RPMI8226 (cell line): ENCODE data around the gene AMIGO3.
"Not testable (repeated sequence)": the region's sequence is repeated elsewhere in the genome, so short reads cannot be mapped to it uniquely, and the experiment has no call there.

Experiments
- DNase-seq: peaks from one replicate; pipeline ENCODE4 v3.0.0-alpha.2; 2015

The AMIGO3 gene

DNA sequence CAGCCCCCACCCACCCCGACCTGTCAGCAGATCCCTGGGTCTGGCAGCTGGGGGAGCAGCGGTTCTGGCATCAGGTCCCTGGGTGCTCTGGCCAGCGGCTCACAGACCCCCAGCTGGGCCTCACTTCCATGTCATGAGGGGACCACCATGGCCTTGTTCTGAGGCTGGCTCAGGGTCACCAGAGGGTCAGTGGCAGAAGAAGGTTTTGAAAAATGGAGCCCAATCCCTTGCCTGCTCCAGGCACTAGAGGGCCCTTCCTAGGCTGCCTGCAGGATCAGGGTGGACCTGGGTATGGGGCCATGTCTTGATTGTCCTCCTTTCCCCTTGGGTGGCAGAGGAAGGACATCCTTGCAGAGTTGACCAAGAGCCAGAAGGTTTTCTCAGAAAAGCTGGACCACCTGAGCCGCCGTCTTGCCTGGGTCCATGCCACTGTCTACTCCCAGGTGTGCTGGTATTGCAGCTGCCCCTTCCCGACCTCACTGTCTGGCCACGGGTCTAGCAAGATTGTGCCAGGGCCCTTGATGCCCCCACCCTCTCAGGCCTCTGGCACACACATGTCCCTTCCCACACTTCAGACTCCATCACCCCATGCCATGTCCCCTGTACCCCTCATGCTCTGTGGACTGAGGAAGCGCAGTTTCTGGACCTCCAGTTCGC, 12.9 kb downstream of the AMIGO3 start:
- no peak for DNase-seq

GRCh38 chr3:49705390-49705960, 14.0 kb downstream of the AMIGO3 start:
- DNase-seq, result no peak

- DNase-seq, result no peak
Observed at GRCh38 chr3:49704629-49705028, 14.9 kb downstream of the AMIGO3 start.

GRCh38 chr3:49703956-49704355, 15.5 kb downstream of the AMIGO3 start:
- no peak for DNase-seq

- DNase-seq, result peak; percentile 69
Observed at GRCh38 chr3:49703443-49703927, 16.0 kb downstream of the AMIGO3 start.

- no peak for DNase-seq
Observed at GRCh38 chr3:49702672-49703071, 16.8 kb downstream of the AMIGO3 start.

DNA sequence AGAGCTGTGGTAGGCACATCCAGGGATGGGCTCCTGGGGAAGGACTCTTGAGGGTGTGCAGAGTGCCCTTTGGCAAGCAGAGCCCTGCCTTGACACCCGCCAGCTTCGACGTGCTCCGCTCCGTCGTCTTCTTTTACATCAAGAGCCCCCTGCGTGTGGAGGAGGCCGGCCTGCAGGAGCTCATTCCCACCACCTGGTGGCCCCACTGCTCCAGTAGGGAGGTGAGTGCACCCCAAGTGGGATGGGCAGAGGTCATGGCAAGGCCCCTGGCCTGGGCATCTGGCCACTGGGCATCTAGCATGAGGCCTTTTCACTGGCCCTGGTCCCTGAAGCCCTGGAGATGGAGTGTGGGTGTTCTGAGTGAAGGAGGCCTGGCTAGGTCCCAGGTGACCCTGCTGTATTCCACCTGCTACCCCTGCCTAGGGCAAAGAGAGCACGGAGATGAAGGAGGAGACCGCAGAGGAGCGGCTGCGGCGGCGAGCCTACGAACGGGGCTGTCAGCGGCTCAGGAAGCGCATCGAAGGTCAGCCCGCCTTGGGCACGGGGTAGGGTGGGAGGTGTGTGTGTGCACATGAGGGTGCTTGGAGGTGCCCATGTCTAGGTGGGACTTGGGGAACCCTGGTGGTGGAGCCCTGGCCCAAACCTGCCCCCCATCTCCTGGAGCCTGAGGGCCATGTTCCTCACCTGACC, 18.0 kb downstream of the AMIGO3 start:
- peak; percentile 13 for DNase-seq

DNA sequence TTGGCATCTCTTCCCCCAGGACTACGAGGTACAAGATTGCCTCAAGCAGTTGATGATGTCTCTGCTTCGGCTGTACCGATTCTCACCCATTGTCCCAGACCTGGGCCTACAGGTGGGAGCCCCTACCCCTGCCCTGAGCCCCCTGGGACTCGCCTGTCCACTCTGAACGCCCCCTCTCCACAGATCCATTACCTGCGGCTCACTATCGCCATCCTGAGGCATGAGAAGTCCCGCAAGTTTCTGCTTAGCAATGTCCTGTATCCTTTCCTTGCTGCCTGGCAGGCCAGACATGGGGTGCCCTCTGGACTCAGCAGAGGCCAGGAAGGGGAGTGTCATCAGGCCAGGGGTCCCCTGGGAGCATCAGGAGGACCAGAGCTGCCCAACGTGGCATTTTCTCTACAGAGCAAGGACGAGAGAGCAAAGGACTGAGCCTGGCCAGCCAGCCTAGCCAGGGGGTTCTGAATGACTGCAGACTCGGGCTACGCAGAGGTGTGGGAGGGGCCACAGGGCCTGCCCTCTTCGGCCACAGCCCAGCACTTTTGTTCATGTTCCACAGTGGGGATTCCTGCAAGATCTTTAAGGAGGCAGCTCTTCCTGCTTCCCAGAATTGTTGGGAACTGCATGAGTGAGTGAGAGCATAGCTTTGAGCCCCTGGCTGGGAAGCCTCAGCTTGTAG, 18.9 kb downstream of the AMIGO3 start:
- DNase-seq, result no peak

DNA sequence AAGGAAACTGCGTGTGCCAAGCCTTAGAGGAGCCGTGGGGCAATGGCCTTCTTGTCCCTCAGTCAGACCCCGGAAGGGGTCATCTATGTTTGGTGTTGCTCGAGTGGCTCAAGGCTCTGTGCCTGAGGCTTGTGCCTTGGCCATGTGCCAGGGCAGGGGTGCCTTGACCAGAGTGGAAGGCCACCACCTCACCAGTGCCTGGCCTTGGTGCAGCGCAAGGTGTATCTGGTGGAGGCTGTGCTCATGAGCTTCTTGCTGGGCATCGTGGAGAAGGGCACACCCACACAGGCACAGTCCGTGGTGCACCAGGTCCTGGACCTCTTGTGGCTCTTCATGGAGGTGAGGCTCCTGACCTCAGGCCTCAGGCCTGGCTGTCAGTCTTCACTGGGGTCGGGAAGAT, 19.5 kb downstream of the AMIGO3 start:
- no peak for DNase-seq

DNA sequence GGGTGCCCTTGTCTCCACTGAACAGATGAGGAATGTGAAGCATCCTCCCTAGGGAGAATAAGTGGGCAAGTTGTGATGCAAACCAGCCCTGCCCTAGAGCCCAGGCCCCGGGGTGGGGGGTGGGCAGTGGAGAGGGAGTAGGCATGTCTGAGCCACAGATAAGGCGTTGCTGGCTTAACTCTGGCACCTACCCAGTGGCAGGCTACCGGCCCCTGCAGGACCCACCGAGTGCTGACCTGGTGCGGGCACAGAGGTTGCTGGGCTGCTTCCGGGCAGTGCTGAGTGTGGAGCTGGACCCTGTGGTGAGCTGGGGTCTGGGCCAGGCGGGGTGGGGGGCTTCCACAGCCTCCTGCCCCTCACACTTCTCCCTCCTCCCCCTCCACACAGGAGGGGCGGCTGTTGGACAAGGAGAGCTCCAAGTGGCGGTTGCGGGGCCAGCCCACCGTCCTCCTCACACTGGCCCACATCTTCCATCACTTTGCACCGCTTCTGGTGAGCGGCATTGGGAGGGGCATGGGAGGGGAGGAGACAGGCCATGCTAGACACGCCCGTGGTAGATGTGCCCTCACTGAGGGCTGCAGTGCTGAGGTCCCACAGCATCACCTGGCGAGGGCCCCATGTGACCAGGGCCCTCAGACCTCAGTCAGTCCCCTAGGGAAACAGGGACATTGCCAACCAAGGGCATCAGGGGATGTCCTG, 20.1 kb downstream of the AMIGO3 start:
- DNase-seq, result no peak

- not testable (repeated sequence) for DNase-seq
Observed at GRCh38 chr3:49695350-49696015, 24.0 kb downstream of the AMIGO3 start.

- DNase-seq, result not testable (repeated sequence)
Observed at GRCh38 chr3:49694409-49695070, 24.9 kb downstream of the AMIGO3 start.

DNA sequence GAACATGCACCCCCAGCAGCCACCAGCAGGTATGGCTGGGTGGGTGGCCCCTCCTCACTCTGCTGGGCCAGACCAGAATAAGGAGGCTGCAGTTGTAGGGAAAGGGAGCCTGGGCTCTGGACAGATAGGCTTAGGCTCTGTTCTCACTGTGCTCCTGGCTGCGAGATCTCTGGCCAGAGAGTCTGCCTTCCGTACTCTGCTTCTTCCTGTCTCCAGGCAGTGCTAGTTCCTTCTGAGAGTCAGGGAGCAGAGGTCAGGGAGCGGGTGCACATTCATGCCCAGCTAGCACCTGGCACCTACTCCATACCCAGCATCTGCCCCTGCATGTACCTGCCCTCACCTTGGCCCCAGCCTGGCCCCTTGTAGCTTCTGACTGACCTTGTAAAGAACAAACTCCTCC, 28.0 kb downstream of the AMIGO3 start:
- not testable (repeated sequence) for DNase-seq

DNA sequence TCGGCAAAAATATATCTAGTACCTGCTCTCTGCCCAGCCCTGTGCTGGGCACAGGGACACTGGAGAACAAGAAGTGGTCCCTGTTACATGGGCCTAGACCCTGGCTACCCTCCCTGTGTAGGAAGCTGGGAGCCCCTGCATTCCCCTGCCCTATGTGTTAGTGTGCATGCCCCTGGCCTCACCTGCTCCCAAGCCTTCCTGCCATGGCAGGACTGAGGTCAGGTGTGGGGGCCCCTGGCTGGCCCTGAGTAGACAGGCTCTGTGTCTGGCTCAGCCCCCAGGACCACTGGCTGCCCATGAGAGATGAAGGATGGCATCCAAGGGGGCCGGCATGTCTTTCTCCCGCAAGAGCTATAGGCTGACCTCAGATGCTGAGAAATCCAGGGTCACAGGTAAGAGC, 28.6 kb downstream of the AMIGO3 start:
- not testable (repeated sequence) for DNase-seq

DNA sequence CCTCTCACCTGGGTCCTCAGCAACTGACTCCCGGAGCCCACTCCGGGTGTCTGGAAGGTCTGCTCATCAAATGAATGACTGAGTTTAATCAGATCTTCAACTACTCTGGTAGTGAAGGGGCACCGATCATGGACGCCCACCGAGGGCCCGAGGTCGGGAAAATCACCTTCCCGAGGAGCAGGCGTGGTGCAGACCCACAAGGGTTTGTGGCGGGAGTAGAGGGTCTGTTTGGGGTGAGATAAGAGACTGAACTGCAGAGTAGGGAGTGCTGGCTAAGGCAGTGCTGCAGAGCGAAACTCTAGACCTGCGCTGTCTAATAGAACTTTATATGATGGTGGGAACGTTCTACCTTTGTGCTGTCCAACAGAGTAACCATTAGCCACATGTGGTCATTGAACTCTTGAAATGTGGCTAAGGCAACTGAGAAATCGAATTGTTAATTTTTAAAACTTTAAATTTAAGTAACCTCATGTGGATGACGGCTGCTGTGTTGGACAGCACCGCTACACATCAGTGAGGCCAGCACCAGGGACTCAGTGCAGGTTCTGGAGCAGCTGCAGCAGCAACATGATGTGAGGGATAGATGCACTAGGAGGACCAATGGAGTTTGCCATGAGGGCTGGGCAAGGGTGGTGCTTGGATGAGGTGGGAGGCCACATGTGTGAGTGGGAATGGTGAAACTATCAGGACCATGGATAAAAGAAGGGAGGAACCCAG, 29.4 kb downstream of the AMIGO3 start:
- not testable (repeated sequence) for DNase-seq

DNA sequence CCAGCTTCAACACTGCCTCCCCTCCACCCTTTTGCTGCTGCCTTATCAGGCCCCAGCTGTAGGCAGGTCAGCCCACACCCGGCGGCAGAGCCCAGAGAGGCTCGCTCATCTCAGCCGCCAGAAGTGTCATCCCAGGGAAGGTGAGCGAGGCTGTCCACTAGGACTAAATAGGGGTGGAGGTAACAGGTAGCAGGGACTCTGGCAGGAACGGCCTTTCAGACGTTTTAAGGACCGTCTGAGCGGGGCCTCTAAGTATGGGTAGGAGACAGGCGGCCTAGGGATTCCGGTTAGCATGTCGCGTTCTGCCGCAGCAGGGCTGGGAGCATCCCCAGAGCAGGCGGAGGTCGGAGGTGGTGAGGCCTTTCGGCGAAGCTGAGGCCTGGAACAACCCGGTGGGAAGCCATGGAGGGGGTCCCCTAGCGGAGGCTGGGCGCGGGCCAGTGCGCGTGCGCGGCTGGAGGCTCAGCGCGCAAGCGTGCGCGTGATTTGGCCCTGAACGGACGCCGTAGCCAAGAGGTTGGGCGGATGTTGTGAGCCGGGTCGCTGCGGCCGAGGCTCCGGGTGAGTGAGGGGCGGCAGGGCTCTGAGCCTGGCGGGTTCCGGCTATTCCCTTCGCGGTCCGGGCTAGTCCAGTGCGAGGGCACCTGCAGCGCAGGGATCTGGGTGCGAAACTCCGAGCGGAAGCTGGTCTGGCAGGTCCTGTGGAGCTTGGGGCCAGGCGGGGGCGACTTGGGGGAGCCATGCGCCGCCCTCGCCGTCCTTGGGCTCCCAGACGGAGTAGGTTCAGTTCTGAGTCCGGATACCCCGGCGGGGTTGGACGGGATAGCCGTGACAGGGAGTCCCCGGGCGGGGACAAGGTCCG, 30.2 kb downstream of the AMIGO3 start, which contains the start of the genes MST1 and RNF123:
TSS of gene MST1 (minus strand) at position 429 of the 862 bp plus-strand sequence. CDS start 783 bp downstream, outside the sequence.
TSS of gene RNF123 (plus strand) at position 512 of the 862 bp plus-strand sequence. CDS start 1,609 bp downstream, outside the sequence.
- peak; percentile 93 for DNase-seq

DNA sequence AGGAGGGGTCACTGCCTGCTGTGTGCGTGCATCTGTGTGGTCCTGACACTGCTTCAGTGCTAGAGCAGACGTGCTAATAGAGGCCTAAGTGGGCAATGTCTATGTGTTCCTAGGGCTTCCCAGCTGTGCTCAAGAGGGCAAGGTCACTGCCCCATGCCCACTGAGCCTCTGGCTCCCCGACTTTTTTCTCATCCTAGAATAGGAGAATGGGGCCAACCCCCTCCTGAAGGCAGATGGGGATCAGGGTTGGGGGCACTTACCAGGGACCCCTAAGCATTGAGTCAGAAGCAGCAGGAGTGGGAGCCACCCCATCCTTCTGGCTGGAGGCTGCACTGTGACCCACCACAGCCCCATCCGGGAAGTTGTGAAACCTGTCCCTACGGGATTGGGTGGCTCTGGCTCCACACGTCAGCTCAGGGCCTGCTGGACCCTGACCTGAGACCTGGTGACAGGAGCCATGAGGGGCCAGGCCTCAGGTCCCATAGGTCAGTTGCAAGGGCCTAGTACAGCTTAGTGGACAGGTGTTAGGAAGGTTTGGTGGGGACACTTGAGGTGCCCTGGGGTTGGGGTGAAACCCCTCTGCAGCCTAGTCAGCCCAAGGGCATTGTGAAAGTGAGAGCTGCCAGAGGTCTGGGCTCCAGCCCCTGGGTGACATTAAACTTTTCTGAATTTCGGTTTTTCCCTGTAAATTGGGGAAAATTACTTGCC, 31.0 kb downstream of the AMIGO3 start:
- DNase-seq, result not testable (repeated sequence)

DNA sequence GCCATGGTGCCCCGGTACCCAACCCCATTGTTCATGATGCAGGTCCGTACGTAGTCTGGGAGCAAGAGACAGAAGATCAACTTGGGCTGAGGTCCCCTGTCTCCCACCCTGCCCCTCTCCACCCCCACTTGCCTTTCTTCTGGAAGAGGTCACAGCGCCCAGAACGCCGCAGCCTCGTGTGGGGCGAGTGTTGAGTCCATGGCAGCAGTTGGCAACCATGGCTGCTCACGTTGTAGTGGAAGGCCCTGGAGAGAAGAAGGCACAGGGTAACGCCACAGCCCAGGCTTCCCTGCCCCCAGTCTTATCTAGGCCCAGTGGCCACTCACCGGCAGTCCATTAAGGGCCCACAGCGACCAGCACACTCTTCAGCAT, 32.1 kb downstream of the AMIGO3 start:
- not testable (repeated sequence) for DNase-seq
